ENCODE measurements around the gene OAS3. TPM values are rescaled to one million over a fixed set of nuclear protein-coding genes. Genes with fewer than 3 reads are reported as not detected.

OAS3 gene
- total and polyA plus RNA-seq, 10 donors, result 5.0 to 54.5 (median 28.8) TPM

GRCh38 chr12:113000433-113000832 is 62.2 kb downstream of the OAS3 start:
- 88 to 99% (median 96%) methylated on average over 6 of the region's 6 CpGs for WGBS, 5 donors
- Histone ChIP-seq H3K27me3 (replicated peaks in 1 of 7) (no peaks in the 10 kb centered on the region), H3K36me3 (peaks cover 0 to 100% (median 87%) of the 10 kb centered on the region in 6 donors), H3K4me1 (peaks cover 0 to 14% (median 2%) of the 10 kb centered on the region in 6 donors), H3K9me3 (peaks cover 0 to 6% (median 0%) of the 10 kb centered on the region in 8 donors), H3K27ac (no peak overlapping the region), H3K4me3 (no peak overlapping the region)
- no peak for DNase-seq
- TF ChIP-seq POLR2A (IDR thresholded peaks at IDR 0.05), result no peak
- no peak for TF ChIP-seq POLR2AphosphoS5 (IDR thresholded peaks at IDR 0.05)
- TF ChIP-seq CTCF (IDR thresholded peaks at IDR 0.05 in 8 of 11, conservative IDR thresholded peaks at IDR 0.05 in 3 of 11), result no peak
- intact Hi-C loops (cut with DNase I; ENCODE audit: low total_unique reads), result no loop called here

- intact Hi-C loops (cut with DNase I; ENCODE audit: low total_unique reads), result no loop called here
- H3K4me1 ChIP-seq, result peaks cover 0 to 14% (median 2%) of the 10 kb centered on the region in 6 donors
- no peaks in the 10 kb centered on the region for H3K27me3 ChIP-seq (replicated peaks in 1 of 7)
- 87 to 94% (median 94%) methylated on average over 4 of the region's 4 CpGs for WGBS, 5 donors
- H3K36me3 ChIP-seq, result peaks cover 4 to 100% (median 86%) of the 10 kb centered on the region in 6 donors
- no peak for DNase-seq
- no peak overlapping the region for H3K27ac ChIP-seq
- TF ChIP-seq POLR2AphosphoS5 (IDR thresholded peaks at IDR 0.05) (no peak), CTCF (IDR thresholded peaks at IDR 0.05 in 8 of 11, conservative IDR thresholded peaks at IDR 0.05 in 3 of 11) (no peak), POLR2A (IDR thresholded peaks at IDR 0.05) (no peak)
- peaks cover 0 to 6% (median 0%) of the 10 kb centered on the region in 8 donors for H3K9me3 ChIP-seq
- no peak overlapping the region for H3K4me3 ChIP-seq
Measured at GRCh38 chr12:113002155-113002554, 63.9 kb downstream of the OAS3 start.

GRCh38 chr12:113002676-113003075 is 64.4 kb downstream of the OAS3 start:
- TF ChIP-seq POLR2A (IDR thresholded peaks at IDR 0.05), result no peak
- no peak for TF ChIP-seq POLR2AphosphoS5 (IDR thresholded peaks at IDR 0.05)
- no peak for TF ChIP-seq CTCF (IDR thresholded peaks at IDR 0.05 in 8 of 11, conservative IDR thresholded peaks at IDR 0.05 in 3 of 11)
- no peak for DNase-seq
- H3K27ac ChIP-seq, result no peak overlapping the region
- no peaks in the 10 kb centered on the region for H3K27me3 ChIP-seq (replicated peaks in 1 of 7)
- peaks cover 0 to 14% (median 2%) of the 10 kb centered on the region in 6 donors for H3K4me1 ChIP-seq
- H3K9me3 ChIP-seq, result peaks cover 0 to 6% (median 0%) of the 10 kb centered on the region in 8 donors
- H3K36me3 ChIP-seq, result peaks cover 4 to 100% (median 86%) of the 10 kb centered on the region in 6 donors
- intact Hi-C loops (cut with DNase I; ENCODE audit: low total_unique reads), result no loop called here
- 88 to 98% (median 93%) methylated on average over 5 of the region's 5 CpGs for WGBS, 5 donors
- H3K4me3 ChIP-seq, result no peak overlapping the region

- no peak overlapping the region for H3K27ac ChIP-seq
- no peak overlapping the region for H3K4me3 ChIP-seq
- no peak for DNase-seq
- H3K4me1 ChIP-seq, result peaks cover 0 to 10% (median 2%) of the 10 kb centered on the region in 6 donors
- H3K9me3 ChIP-seq, result peaks cover 0 to under 1% (median 0%) of the 10 kb centered on the region in 8 donors
- H3K36me3 ChIP-seq, result peaks cover 4 to 100% (median 87%) of the 10 kb centered on the region in 6 donors
- intact Hi-C loops (cut with DNase I; ENCODE audit: low total_unique reads), result no loop called here
- WGBS, 5 donors, result 84 to 96% (median 91%) methylated on average over 9 of the region's 9 CpGs
- H3K27me3 ChIP-seq (replicated peaks in 1 of 7), result no peaks in the 10 kb centered on the region
- TF ChIP-seq POLR2AphosphoS5 (IDR thresholded peaks at IDR 0.05), result no peak
- no peak for TF ChIP-seq CTCF (IDR thresholded peaks at IDR 0.05 in 8 of 11, conservative IDR thresholded peaks at IDR 0.05 in 3 of 11)
- no peak for TF ChIP-seq POLR2A (IDR thresholded peaks at IDR 0.05)
Measured at GRCh38 chr12:113003636-113004035, 65.4 kb downstream of the OAS3 start.

All from spleen (tissue), 11 donors.